SK-N-SH (cell line): ENCODE measurements around the gene SRP19.

Source experiments
- CHD2 ChIP-seq: fragments of 150-350 bp; IDR thresholded peaks from 2 replicates; pipeline ENCODE4 v1.6.1; 2018; ENCODE audit warnings: low read length; ENCODE audit not compliant: partially characterized antibody
- CTCF ChIP-seq: fragments of 200-600 bp; sonication (generic); IDR thresholded peaks from 2 replicates; pipeline ENCODE4 v1.6.1; 2017; ENCODE audit warnings: antibody characterized with exemption, mild to moderate bottlenecking, moderate library complexity
- EP300 ChIP-seq, 2 experiments: IDR thresholded peaks; 2 replicates each; pipeline versions ENCODE4 v1.4.0 to v1.6.1; 2012; ENCODE audit warnings: borderline replicate concordance in 1 of 2, low read depth in 1 of 2, low read length in 1 of 2
- FOXM1 ChIP-seq: IDR thresholded peaks from 2 replicates; pipeline ENCODE4 v1.4.0; 2012; ENCODE audit warnings: low read depth, mild to moderate bottlenecking
- JUND ChIP-seq: IDR thresholded peaks from 2 replicates; pipeline ENCODE4 v1.4.0; 2012
- MXI1 ChIP-seq: IDR thresholded peaks from 2 replicates; pipeline ENCODE4 v1.6.1; 2012; ENCODE audit warnings: mild to moderate bottlenecking, low read depth, low read length, improper control_type of control experiment
- POLR2AphosphoS5 ChIP-seq: IDR thresholded peaks from 2 replicates; pipeline ENCODE4 v1.6.1; 2012; ENCODE audit warnings: low read depth, low read length
- RAD21 ChIP-seq: IDR thresholded peaks from 2 replicates; pipeline ENCODE4 v1.6.1; 2012; ENCODE audit warnings: mild to moderate bottlenecking, low read length
- RCOR1 ChIP-seq: fragments of 150-350 bp; IDR thresholded peaks from 2 replicates; pipeline ENCODE4 v1.6.1; 2017; ENCODE audit warnings: antibody characterized with exemption, low read length
- REST ChIP-seq: IDR thresholded peaks from 2 replicates; pipeline ENCODE4 v1.6.1; 2012; ENCODE audit warnings: mild to moderate bottlenecking, low read depth, low read length, moderate library complexity
- SMC3 ChIP-seq: IDR thresholded peaks from 2 replicates; pipeline ENCODE4 v1.6.1; 2012; ENCODE audit warnings: low read depth, low read length, improper control_type of control experiment
- USF2 ChIP-seq: fragments of 150-350 bp; IDR thresholded peaks from 2 replicates; pipeline ENCODE4 v1.6.1; 2017; ENCODE audit warnings: antibody characterized with exemption, low read length, low read depth, borderline replicate concordance
- ZBTB33 ChIP-seq: IDR thresholded peaks from 2 replicates; pipeline ENCODE4 v1.4.0; 2012; ENCODE audit warnings: low read depth, borderline replicate concordance

GRCh38 chr5:112857866-112858265 lies 3.2 kb upstream of the SRP19 start:
- TF ChIP-seq CTCF (no peak), REST (no peak), ZBTB33 (no peak), USF2 (no peak), RAD21 (no peak), FOXM1 (no peak), MXI1 (no peak), RCOR1 (no peak), SMC3 (no peak), JUND (no peak), EP300 (IDR thresholded peaks at IDR 0.05; ENCODE audit: borderline replicate concordance in 1 of 2, low read depth in 1 of 2, low read length in 1 of 2) (no peak), CHD2 (no peak), POLR2AphosphoS5 (no peak)
